LNCAP (cell line): ENCODE results near the gene BCL11A.

Experiments used
- TF ChIP-seq, protein P1 (sequence below): fragments of 450-650 bp; IDR thresholded peaks from 2 replicates; pipeline ENCODE4 v1.5.1; 2017; ENCODE audit warnings: mild to moderate bottlenecking

BCL11A gene

DNA sequence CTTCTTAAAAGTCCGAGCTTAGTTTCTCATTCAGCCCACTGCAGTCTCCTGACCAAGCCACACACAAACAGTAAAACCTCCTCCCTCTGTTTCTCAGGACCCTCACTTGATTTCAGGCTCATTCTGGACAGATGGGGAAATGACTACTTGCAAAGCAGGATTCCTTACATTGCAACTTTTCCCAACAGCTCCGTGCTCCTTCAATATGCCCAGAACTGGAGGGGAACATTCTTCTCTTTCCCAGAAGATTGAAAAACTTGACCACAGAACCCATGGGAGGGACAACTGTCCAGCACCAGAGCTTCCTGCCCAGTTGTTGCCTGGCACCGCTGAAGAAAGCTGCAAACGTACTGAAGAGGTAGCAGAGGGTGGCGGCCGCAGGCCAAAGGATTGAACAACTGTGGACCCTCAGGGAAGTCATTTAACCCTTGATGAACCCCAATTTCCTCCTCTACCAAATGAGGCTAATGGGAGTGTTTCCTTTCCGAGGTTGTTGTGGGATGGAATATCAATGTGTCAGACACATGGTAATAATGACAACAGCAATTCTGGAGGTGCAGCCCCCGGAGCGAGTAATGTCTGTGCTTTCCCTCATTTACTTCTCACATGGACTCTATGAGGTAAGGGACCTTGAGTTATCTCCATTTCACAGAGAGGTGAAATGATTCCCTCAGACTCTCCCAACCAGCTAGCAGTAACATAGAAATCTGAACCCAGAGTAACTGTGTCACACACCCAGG is 25.0 kb downstream of the BCL11A start:
- TF ChIP-seq, protein P1, sequence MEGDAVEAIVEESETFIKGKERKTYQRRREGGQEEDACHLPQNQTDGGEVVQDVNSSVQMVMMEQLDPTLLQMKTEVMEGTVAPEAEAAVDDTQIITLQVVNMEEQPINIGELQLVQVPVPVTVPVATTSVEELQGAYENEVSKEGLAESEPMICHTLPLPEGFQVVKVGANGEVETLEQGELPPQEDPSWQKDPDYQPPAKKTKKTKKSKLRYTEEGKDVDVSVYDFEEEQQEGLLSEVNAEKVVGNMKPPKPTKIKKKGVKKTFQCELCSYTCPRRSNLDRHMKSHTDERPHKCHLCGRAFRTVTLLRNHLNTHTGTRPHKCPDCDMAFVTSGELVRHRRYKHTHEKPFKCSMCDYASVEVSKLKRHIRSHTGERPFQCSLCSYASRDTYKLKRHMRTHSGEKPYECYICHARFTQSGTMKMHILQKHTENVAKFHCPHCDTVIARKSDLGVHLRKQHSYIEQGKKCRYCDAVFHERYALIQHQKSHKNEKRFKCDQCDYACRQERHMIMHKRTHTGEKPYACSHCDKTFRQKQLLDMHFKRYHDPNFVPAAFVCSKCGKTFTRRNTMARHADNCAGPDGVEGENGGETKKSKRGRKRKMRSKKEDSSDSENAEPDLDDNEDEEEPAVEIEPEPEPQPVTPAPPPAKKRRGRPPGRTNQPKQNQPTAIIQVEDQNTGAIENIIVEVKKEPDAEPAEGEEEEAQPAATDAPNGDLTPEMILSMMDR = no peak

DNA sequence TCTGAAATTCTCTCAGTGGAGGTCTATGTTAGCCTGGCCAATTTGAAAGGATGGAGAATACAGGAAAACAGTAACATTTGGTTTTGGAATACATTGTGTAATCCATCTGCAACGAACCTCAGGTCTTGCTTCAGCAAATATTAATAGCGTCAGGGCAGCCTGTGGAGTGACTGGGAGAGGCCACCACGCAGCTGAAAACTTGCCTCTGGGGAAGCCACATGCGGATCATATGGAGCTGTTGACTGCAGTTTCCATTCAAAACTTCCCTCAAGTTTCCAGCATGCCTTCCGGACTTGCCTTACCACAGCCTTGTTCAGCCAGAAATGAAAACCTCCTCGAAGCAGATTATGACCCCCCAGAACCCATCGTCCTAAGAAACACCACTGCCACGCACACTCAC is 25.7 kb downstream of the BCL11A start:
- TF ChIP-seq, protein P1 = no peak

DNA sequence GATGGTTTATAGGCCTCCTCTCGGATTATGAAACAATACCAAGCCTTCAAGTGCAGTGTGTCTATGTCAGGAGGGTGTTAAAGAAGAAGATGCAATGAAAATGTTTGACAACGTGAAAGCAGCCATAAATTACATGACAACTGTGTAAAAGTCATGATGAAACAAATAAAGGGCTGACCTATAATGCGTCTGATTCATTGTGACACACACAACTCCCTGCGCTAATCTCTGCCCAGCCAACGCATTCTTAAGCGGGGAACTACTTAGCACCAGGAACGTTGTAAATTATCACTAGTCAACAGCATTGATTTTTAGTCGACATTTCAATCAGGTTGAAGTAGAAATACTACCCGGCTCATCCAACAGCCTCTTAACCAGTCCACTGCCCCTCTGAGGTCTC is 26.8 kb downstream of the BCL11A start:
- TF ChIP-seq, protein P1 = no peak

DNA sequence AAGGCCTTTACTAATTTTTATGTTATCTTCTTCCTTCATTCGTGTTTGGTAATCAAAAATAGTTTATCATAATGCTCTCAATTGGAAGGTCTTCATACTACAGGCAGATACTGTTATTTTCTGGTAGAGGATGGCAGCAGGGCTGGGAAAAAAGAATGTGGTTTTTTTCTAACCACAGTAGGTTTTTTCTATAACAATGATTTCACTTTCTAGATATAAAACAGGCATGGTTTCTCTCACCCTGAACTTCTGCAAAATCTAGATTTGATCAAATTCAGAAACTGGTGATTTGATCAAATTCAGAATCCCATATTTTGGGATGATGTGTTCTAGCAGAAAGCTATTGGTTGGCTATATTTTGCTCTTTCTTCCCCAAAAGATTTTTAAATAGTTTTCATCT is 27.6 kb downstream of the BCL11A start:
- TF ChIP-seq, protein P1 = no peak

DNA sequence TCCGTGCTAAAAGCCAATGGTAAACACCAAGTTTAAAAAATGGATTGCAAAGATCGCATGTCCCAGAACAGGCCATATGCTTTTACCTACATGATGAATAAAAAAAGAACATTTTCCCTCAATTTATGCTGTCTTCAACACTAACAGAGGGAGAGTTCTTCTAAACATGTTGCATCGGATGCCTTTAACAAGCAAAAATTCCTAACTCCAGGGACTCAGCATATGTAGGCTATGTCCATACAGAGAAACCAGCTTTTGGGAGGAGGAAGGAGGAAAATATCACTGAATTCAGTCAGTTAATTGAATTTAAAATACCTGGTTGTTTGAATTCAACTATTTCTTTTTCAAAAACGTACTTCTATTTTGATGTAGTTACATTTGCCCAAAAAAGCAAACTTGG is 28.6 kb downstream of the BCL11A start:
- TF ChIP-seq, protein P1 = no peak

DNA sequence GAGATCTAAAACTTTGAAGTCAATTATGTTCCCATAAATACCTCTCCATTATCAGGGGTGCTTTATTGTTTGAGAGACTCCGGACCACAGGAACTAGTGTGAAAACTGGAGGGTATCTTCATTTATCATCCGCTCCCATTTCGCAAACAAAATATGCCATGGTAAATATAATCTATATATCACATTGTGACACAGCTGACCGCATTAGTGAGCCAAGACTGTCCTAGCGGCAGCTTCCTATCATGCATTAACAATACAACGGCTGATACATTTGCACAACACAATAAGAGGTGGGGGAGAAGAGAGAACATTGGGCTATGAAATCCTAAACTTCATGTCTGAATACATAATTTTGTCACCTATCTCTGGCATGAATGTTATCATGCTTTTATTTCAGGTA is 29.5 kb downstream of the BCL11A start:
- TF ChIP-seq, protein P1 = no peak

DNA sequence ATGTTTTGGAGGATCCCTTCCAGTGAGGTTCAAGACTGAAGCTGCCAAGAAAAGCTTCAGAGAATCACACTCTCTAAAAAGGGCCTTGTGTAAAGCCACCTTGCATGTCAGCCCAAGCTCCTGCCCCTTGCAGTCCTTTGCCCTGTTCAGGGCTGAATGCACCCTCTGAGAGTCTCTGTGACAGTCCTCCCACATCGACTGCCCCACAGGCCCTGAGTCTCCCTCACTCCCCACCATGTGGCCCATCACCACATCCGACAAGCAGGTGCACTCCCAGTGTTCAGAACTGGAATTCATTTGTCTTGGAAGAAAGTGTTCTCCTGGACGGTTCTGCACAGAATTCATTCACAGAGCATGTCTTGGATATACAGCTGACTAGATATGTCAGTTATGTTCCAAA is 31.0 kb downstream of the BCL11A start:
- TF ChIP-seq, protein P1 = no peak

DNA sequence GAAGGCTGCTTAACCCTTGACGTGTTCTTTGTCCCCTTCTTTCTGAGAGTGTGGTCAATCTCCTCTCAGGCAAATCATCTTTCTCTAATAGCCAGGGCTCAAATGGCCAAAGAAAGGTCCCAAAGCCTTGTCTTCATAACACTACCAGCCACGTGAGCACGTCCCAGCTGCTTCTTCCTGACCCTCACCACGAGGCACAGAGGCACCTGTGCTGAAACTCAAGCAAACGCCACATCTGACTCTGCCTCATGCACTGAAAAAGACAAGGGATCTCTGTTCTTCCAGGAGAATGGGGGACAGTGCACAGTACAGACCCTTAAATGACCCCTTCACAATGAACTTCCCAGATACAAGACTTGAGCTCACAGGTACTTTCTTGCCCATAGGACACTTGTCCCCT is 31.8 kb downstream of the BCL11A start:
- TF ChIP-seq, protein P1 = no peak
